Activated CD8-positive, alpha-beta T cell treated with anti-CD3 and anti-CD28 coated beads for 36 hours (primary cell): ENCODE results near the gene PTPN14. TPM values are rescaled to one million over a fixed set of nuclear protein-coding genes. Genes with fewer than 3 reads are reported as not detected.
"Not testable (repeated sequence)": the region's sequence is repeated elsewhere in the genome, so short reads cannot be mapped to it uniquely, and the experiment has no call there.

Experiments
- ATAC-seq: fragments of 200-7000 bp; cut with Tn5 transposase; one replicate; pipeline ENCODE4 v1.10.0; 2021; ENCODE audit warnings: mild to moderate bottlenecking, moderate library complexity
- CTCF ChIA-PET: fragments of 350-600 bp; sonication (Branson Sonifier 250); formaldehyde crosslinking; loops from one replicate; lab custom pipeline; 2021; ENCODE audit warnings: antibody characterized with exemption; lab: Charles Lee
- POLR2A ChIA-PET: fragments of 350-600 bp; sonication (Branson Sonifier 250); formaldehyde crosslinking; loops from one replicate; lab custom pipeline; 2021; ENCODE audit warnings: antibody characterized with exemption; lab: Charles Lee
- DNase-seq: peaks from one replicate; pipeline ENCODE4 v3.0.0-alpha.2; 2020
- H3K27ac Mint-ChIP-seq: one replicate; pipeline ENCODE4 v1.8.0; 2021; ENCODE audit warnings: mild to moderate bottlenecking, mixed read lengths
- H3K27me3 Mint-ChIP-seq: one replicate; pipeline ENCODE4 v1.8.0; 2021; ENCODE audit warnings: mixed read lengths
- H3K36me3 Mint-ChIP-seq: one replicate; pipeline ENCODE4 v1.8.0; 2021; ENCODE audit warnings: low read depth, mixed read lengths
- H3K4me1 Mint-ChIP-seq: one replicate; pipeline ENCODE4 v1.8.0; 2021; ENCODE audit warnings: low read depth, mixed read lengths
- H3K4me3 Mint-ChIP-seq: one replicate; pipeline ENCODE4 v1.8.0; 2021; ENCODE audit warnings: mild to moderate bottlenecking, moderate library complexity, mixed read lengths
- H3K9me3 Mint-ChIP-seq: one replicate; pipeline ENCODE4 v1.8.0; 2021; ENCODE audit warnings: mixed read lengths
- intact Hi-C: fragments of 100-400 bp; cut with micrococcal nuclease; formaldehyde crosslinking; loops from one replicate; pipeline ENCODE4 v1.10.0; 2022
- total RNA-seq, 2 experiments: library from RNA; stranded (reverse); gene quantifications; one replicate each; pipeline ENCODE4 v1.2.3, GENCODE V29; 2021
- TF ChIP-seq, protein P1 (sequence below): fragments of 200-600 bp; IDR thresholded peaks from one replicate; pipeline ENCODE4 v1.8.0; 2022; ENCODE audit warnings: antibody characterized with exemption, mild to moderate bottlenecking

Gene PTPN14
- total RNA-seq, 2 experiments from 2014 or later, result 0.27 to 0.34 TPM

DNA sequence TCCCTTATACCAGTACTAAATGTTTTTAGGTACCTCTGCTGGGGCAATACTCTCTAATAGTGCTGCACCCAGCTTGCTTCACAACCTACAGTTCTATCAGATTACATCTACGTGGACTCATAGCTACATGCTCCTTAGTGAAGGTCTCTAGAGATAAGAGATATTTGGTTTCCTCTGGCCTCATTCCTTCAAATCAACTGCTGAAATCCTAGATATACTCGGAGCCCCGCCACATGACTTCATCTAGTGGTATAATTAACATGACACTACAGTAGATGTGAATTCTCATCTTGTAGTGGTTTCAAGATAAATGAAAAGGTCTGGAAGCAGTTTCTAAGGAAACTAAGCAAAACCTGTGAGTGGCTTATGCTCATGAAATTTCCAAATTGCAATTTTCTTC, 155.1 kb downstream of the PTPN14 start:
- ChIA-PET POLR2A (no interaction called here), CTCF (no interaction called here)
- H3K4me1 Mint-ChIP-seq, result peaks cover 20% of the 10 kb centered on the region
- H3K27me3 Mint-ChIP-seq, result no peaks in the 10 kb centered on the region
- H3K4me3 Mint-ChIP-seq, result no peak overlapping the region
- no peaks in the 10 kb centered on the region for H3K36me3 Mint-ChIP-seq
- DNase-seq (no peak), ATAC-seq (no peak)
- H3K27ac Mint-ChIP-seq, result no peak overlapping the region
- intact Hi-C loops, result no loop called here
- TF ChIP-seq, protein P1, sequence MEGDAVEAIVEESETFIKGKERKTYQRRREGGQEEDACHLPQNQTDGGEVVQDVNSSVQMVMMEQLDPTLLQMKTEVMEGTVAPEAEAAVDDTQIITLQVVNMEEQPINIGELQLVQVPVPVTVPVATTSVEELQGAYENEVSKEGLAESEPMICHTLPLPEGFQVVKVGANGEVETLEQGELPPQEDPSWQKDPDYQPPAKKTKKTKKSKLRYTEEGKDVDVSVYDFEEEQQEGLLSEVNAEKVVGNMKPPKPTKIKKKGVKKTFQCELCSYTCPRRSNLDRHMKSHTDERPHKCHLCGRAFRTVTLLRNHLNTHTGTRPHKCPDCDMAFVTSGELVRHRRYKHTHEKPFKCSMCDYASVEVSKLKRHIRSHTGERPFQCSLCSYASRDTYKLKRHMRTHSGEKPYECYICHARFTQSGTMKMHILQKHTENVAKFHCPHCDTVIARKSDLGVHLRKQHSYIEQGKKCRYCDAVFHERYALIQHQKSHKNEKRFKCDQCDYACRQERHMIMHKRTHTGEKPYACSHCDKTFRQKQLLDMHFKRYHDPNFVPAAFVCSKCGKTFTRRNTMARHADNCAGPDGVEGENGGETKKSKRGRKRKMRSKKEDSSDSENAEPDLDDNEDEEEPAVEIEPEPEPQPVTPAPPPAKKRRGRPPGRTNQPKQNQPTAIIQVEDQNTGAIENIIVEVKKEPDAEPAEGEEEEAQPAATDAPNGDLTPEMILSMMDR, result no peak
- H3K9me3 Mint-ChIP-seq, result no peaks in the 10 kb centered on the region

DNA sequence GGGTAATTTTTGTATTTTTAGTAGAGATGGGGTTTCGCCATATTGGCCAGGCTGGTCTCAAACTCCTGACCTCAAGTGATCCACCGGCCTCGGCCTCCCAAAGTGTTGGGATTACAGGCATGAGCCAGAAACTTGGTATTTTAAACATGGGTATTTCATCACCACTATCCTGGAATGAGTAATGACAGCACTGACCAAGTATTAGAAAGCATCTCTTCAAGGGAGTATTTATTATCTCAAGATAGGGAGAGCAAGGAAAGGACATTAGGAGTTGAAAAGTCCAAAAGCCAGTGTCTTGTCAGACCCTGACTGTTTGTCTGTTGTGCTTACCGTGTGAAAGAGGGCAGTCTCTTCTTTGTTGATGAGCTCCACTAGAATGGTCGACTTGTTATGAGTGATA, 156.8 kb downstream of the PTPN14 start:
- CTCF ChIA-PET, POLR2A ChIA-PET, H3K27me3 Mint-ChIP-seq, ATAC-seq, H3K36me3 Mint-ChIP-seq, H3K9me3 Mint-ChIP-seq, H3K4me3 Mint-ChIP-seq, H3K27ac Mint-ChIP-seq, intact Hi-C loops, DNase-seq: not testable (repeated sequence)
- peaks cover 20% of the 10 kb centered on the region for H3K4me1 Mint-ChIP-seq

DNA sequence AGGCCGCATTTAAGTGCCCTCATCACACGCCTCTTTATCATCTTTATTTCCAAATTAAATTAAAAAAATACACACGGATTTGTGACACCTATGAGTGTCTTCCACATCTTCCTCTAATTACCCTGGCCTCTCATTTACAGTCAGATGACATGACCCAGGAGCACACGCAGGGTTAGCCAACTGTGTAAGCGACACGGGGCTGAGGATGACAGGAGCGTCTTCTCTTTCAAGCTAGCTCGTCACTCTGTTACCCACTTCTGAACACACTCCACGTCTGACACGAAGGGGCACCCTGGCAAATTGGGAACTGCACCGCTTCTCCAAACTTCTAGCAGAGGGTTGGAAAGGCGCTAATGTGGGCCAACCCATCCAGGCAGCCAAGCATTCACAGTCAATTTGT, 158.3 kb downstream of the PTPN14 start:
- Mint-ChIP-seq H3K4me1 (peaks cover 15% of the 10 kb centered on the region), H3K9me3 (no peaks in the 10 kb centered on the region), H3K36me3 (no peaks in the 10 kb centered on the region), H3K4me3 (no peak overlapping the region), H3K27ac (no peak overlapping the region), H3K27me3 (no peaks in the 10 kb centered on the region)
- intact Hi-C loops, result no loop called here
- CTCF ChIA-PET, result no interaction called here
- TF ChIP-seq, protein P1, result no peak
- ATAC-seq (no peak), DNase-seq (no peak)
- POLR2A ChIA-PET, result no interaction called here

DNA sequence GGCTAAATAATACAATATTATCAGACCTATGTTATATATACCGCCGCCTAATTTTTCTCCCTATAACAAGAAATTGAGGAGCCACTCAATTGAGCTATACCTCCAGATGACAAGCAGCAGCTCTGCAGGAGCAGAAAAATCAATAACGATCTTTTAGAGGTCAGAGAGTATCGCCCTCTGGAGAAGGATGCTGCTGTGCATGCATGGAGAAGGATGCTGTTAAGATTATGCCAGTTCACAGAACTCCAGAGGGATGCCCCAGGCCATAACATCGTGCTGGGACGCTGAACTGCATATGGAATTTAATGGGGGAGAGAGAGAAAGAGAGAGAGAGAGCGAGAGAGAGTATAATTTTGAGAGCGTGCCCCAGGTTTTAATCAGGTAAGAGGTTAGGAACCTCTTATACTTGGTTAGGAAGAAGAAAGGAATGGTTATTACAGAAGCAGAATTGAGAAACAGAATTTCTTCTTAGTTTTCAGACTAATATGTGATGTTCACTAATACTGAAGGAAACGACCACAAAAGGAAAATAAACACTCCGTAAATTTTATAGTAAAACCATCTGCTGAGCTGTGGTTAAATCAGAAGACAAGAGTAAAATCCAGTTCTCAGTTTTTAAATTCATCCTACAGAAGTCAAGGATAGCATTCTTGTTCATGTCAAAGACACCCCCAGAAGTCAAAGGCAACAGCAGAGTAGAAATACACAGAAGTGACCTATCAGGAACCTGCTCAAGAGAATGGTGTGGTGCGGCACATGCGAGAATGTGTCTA, 159.3 kb downstream of the PTPN14 start:
- TF ChIP-seq, protein P1, result no peak
- Mint-ChIP-seq H3K4me3 (no peak overlapping the region), H3K4me1 (peaks cover 5% of the 10 kb centered on the region), H3K9me3 (no peaks in the 10 kb centered on the region), H3K36me3 (no peaks in the 10 kb centered on the region), H3K27ac (no peak overlapping the region), H3K27me3 (no peaks in the 10 kb centered on the region)
- no peak for DNase-seq
- CTCF ChIA-PET, result no interaction called here
- POLR2A ChIA-PET, result no interaction called here
- intact Hi-C loops, result no loop called here
- ATAC-seq, result no peak

DNA sequence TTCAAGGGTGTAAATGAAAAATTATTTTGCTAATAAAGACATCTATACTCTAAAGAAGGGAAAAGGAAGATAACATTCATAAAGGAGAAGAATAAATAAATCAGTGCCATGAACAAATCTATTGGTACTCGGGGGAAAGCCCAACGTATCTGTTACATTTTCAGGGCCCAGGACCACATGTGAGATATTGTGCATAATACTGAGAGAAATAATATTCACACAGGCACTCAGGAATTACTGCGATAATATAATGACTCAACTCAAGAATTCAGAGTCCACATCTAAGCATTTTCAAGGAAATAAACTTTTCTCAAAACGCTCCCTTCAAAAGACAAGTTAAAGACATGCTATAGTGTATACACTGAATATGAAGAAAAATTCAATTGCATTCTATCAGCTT, 161.7 kb downstream of the PTPN14 start:
- ChIA-PET POLR2A (no interaction called here), CTCF (interaction anchor here (1.1 to 2.6 kb wide), 2 partner anchors 58 to 196 kb away, joined by 4 to 12 read pairs; no protein-coding TSS in a partner anchor)
- Mint-ChIP-seq H3K4me1 (no peaks in the 10 kb centered on the region), H3K36me3 (no peaks in the 10 kb centered on the region), H3K27me3 (no peaks in the 10 kb centered on the region), H3K27ac (no peak overlapping the region), H3K9me3 (no peaks in the 10 kb centered on the region), H3K4me3 (no peak overlapping the region)
- ATAC-seq (no peak), DNase-seq (no peak)
- TF ChIP-seq, protein P1, result no peak
- intact Hi-C loops, result loop anchor here (5.0 kb wide), 1 partner anchor 198 kb away; no protein-coding TSS in a partner anchor
